MCF 10A (cell line): ENCODE results near the gene GPR18. TPM values are rescaled to one million over a fixed set of nuclear protein-coding genes. Genes with fewer than 3 reads are reported as not detected.
A peak's percentile ranks its signal among the peaks of the same experiment; 100 is the strongest.

Experiments
- BruUV-seq: library from RNA; stranded (reverse); fragments of 400-500 nt; replicated peaks from 2 replicates; lab custom pipeline; 2021; lab: Mats Ljungman, UMichigan
- CTCF ChIA-PET: fragments of 300-600 bp; sonication (Branson Sonifier 250); formaldehyde crosslinking; extraction: SDS; loops from one replicate; lab custom pipeline; 2021; ENCODE audit warnings: antibody characterized with exemption, inconsistent platforms; lab: Yijun Ruan, JAX
- POLR2A ChIA-PET: fragments of 300-600, 350-650 bp; sonication (Branson Sonifier 250); formaldehyde crosslinking; extraction: SDS; loops from one replicate; lab custom pipeline; 2020; ENCODE audit warnings: antibody characterized with exemption, inconsistent platforms; lab: Yijun Ruan, JAX
- DNase-seq: peaks from one replicate; pipeline ENCODE4 v3.0.0-alpha.2; 2018; ENCODE audit not compliant: unreplicated experiment
- H3K27ac Mint-ChIP-seq: one replicate; pipeline ENCODE4 v1.8.0; 2022; ENCODE audit warnings: mild to moderate bottlenecking, low read depth, mixed read lengths; ENCODE audit not compliant: unreplicated experiment
- H3K27me3 Mint-ChIP-seq: one replicate; pipeline ENCODE4 v1.8.0; 2022; ENCODE audit warnings: mixed read lengths; ENCODE audit not compliant: insufficient read depth, unreplicated experiment
- H3K36me3 Mint-ChIP-seq: one replicate; pipeline ENCODE4 v1.8.0; 2022; ENCODE audit warnings: mild to moderate bottlenecking, moderate library complexity, mixed read lengths; ENCODE audit not compliant: insufficient read depth, unreplicated experiment
- H3K4me1 Mint-ChIP-seq: one replicate; pipeline ENCODE4 v1.8.0; 2022; ENCODE audit warnings: mixed read lengths; ENCODE audit not compliant: insufficient read depth, unreplicated experiment
- H3K4me3 Mint-ChIP-seq: one replicate; pipeline ENCODE4 v1.8.0; 2022; ENCODE audit warnings: mild to moderate bottlenecking, moderate library complexity, mixed read lengths; ENCODE audit not compliant: unreplicated experiment
- H3K9me3 Mint-ChIP-seq: one replicate; pipeline ENCODE4 v1.8.0; 2022; ENCODE audit warnings: mixed read lengths; ENCODE audit not compliant: unreplicated experiment
- intact Hi-C: fragments of 100-400 bp; cut with micrococcal nuclease; formaldehyde crosslinking; loops from 2 replicates; pipeline ENCODE4 v1.14.1; 2022
- total RNA-seq: library from RNA; stranded (reverse); gene quantifications from 2 replicates; pipeline ENCODE4 v1.2.3, GENCODE V29; 2022
- TF ChIP-seq, protein P1 (sequence below): fragments of 200-600 bp; IDR thresholded peaks from one replicate; pipeline ENCODE4 v1.8.0; 2022; ENCODE audit warnings: antibody characterized with exemption, mild to moderate bottlenecking; ENCODE audit not compliant: unreplicated experiment

The GPR18 gene
- total RNA-seq, 1 experiment from 2014 or later, result not detected

DNA sequence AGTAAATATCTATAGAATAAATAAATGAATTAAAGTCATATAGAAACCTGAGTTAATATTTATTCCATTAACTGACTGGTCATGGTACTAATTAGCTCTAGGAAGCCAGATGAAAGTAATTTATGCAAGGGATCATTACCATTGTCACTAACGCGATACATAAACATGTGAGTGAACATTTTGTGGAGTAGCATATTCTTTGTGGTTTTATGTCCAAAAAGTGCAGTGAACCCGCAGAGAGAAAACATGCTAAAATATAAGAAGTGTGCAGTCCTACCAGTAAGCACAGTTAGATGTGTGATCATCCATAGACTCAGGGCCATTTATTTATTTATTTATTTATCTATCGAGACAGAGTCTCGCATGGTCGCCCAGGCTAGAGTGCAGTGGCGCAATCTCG, 47.4 kb upstream of the GPR18 start:
- Mint-ChIP-seq H3K4me3 (no peak overlapping the region), H3K36me3 (peaks cover 21% of the 10 kb centered on the region), H3K27me3 (no peaks in the 10 kb centered on the region), H3K9me3 (no peaks in the 10 kb centered on the region), H3K27ac (no peak overlapping the region), H3K4me1 (peaks cover 6% of the 10 kb centered on the region)
- TF ChIP-seq, protein P1, sequence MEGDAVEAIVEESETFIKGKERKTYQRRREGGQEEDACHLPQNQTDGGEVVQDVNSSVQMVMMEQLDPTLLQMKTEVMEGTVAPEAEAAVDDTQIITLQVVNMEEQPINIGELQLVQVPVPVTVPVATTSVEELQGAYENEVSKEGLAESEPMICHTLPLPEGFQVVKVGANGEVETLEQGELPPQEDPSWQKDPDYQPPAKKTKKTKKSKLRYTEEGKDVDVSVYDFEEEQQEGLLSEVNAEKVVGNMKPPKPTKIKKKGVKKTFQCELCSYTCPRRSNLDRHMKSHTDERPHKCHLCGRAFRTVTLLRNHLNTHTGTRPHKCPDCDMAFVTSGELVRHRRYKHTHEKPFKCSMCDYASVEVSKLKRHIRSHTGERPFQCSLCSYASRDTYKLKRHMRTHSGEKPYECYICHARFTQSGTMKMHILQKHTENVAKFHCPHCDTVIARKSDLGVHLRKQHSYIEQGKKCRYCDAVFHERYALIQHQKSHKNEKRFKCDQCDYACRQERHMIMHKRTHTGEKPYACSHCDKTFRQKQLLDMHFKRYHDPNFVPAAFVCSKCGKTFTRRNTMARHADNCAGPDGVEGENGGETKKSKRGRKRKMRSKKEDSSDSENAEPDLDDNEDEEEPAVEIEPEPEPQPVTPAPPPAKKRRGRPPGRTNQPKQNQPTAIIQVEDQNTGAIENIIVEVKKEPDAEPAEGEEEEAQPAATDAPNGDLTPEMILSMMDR, result no peak
- CTCF ChIA-PET, result interaction anchor here (1.7 kb wide), 1 partner anchor 131 kb away, joined by 8 read pairs; no protein-coding TSS in a partner anchor
- DNase-seq, result no peak
- POLR2A ChIA-PET, result interaction anchor here (1.2 kb wide), 1 partner anchor 39 kb away, joined by 3 read pairs; no protein-coding TSS in a partner anchor
- intact Hi-C loops, result no loop called here
- BruUV-seq, result no TSS peak

DNA sequence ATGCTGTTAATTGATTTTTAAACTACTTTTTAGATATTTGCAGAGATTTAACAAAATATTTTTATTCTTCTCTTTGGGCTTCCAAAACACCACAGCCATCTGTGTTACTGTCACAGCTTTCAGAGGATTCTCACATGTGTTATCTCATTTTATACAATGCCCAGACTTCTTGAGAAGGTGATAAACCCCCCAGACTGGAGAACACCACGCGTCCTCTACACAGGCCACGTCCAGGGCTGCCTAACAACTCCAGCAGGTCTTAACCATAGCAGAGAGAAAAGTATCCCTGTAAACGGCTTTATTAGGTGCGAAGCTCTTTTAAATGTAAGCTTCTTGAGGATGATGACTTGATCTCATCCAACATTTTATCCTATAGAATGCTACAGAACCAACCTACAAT, 47.0 kb upstream of the GPR18 start:
- CTCF ChIA-PET, result interaction anchor here (1.7 kb wide), 1 partner anchor 132 kb away, joined by 8 read pairs; no protein-coding TSS in a partner anchor
- H3K27me3 Mint-ChIP-seq, result no peaks in the 10 kb centered on the region
- H3K27ac Mint-ChIP-seq, result no peak overlapping the region
- TF ChIP-seq, protein P1, result no peak
- peaks cover 21% of the 10 kb centered on the region for H3K36me3 Mint-ChIP-seq
- POLR2A ChIA-PET, result interaction anchor here (0.5 to 1.2 kb wide), 2 partner anchors 39 to 40 kb away, joined by 3 read pairs; no protein-coding TSS in a partner anchor
- H3K4me1 Mint-ChIP-seq, result peaks cover 6% of the 10 kb centered on the region
- DNase-seq, result no peak
- H3K4me3 Mint-ChIP-seq, result no peak overlapping the region
- BruUV-seq, result no TSS peak
- intact Hi-C loops, result no loop called here
- H3K9me3 Mint-ChIP-seq, result no peaks in the 10 kb centered on the region

DNA sequence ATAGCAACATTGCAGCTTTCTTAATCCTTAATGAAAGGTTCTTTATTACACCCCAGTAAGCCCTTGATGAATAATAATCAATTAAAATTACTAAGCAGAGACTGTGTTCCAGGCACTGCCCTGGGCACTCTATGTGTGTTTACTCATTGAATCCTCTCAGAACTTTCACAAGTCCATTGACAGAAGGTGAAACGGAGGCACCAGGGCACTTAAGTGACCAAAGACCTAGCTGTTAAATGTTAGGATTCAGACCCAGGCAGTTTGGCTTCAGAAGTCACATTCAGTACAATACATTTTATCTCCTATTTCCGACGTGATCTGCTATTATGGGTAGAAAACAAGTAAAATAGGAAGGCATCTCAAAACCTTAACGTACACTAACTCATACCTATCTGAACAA, 46.4 kb upstream of the GPR18 start:
- no peak for DNase-seq
- Mint-ChIP-seq H3K27me3 (no peaks in the 10 kb centered on the region), H3K4me3 (no peak overlapping the region), H3K9me3 (no peaks in the 10 kb centered on the region), H3K36me3 (peaks cover 17% of the 10 kb centered on the region), H3K4me1 (peaks cover 6% of the 10 kb centered on the region), H3K27ac (no peak overlapping the region)
- ChIA-PET POLR2A (no interaction called here), CTCF (interaction anchor here (1.7 kb wide), 1 partner anchor 132 kb away, joined by 8 read pairs; no protein-coding TSS in a partner anchor)
- TF ChIP-seq, protein P1, result no peak
- BruUV-seq, result no TSS peak
- intact Hi-C loops, result no loop called here

DNA sequence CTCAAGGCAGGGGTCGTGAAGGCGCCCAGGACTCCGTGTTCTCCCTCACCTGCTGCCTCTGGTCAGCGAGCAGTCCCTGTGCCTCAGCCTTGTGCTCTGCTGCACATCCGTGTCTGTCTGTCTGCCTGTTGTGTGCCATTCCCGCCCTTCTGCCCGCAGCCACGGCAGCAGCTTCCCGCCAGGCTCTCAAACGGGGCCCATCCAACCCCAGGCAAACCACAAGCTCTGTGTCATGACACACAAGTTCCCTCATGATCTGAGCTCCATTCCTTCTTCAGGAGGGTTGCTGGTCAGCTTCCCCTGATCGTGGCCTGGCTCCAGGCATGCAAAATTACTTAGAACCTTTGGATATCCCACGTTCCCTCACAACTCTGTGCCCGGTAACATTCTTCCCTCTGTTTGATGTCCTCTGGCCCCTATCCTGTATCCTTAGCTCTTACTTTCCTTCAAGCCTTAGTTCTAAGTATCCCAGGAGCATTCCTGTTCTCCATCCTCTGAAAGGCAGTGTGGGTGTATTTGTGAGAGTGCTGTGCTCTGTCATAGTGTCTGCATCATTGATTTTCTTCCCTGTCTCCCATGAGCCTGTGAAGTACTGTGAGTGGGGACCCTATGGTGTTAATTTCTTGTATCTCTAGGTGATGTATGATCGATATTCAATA, 45.8 kb upstream of the GPR18 start:
- Mint-ChIP-seq H3K27me3 (no peaks in the 10 kb centered on the region), H3K27ac (peak overlapping the region; percentile 43), H3K36me3 (peaks cover 12% of the 10 kb centered on the region), H3K4me1 (peaks cover 6% of the 10 kb centered on the region), H3K9me3 (no peaks in the 10 kb centered on the region), H3K4me3 (no peak overlapping the region)
- TF ChIP-seq, protein P1, result no peak
- no TSS peak for BruUV-seq
- ChIA-PET POLR2A (no interaction called here), CTCF (interaction anchor here (0.7 to 1.7 kb wide), 3 partner anchors 35 to 135 kb away, joined by 3 to 8 read pairs (median 3); no protein-coding TSS in a partner anchor)
- intact Hi-C loops, result no loop called here
- no peak for DNase-seq
